Neural progenitor cell (in vitro differentiated cells): Measurements from ENCODE around the gene NTPCR.

Experiments
- CTCF ChIP-seq: fragments of 200-600 bp; sonication (generic); IDR thresholded peaks from 2 replicates; pipeline ENCODE4 v1.5.1; 2017; ENCODE audit warnings: antibody characterized with exemption, mild to moderate bottlenecking
- EZH2 ChIP-seq: fragments of 200-600 bp; sonication (generic); IDR thresholded peaks from 2 replicates; pipeline ENCODE4 v1.6.1; 2017; ENCODE audit warnings: antibody characterized with exemption, mild to moderate bottlenecking, moderate library complexity
- EZH2phosphoT487 ChIP-seq: fragments of 200-600 bp; sonication (generic); IDR thresholded peaks from 2 replicates; pipeline ENCODE4 v1.6.1; 2017; ENCODE audit warnings: antibody characterized with exemption

GRCh38 chr1:232927830-232928505 is 22.4 kb upstream of the NTPCR start:
- TF ChIP-seq EZH2 (no peak), CTCF (no peak), EZH2phosphoT487 (no peak)
